ENCODE results near the gene SRMS.

DNA sequence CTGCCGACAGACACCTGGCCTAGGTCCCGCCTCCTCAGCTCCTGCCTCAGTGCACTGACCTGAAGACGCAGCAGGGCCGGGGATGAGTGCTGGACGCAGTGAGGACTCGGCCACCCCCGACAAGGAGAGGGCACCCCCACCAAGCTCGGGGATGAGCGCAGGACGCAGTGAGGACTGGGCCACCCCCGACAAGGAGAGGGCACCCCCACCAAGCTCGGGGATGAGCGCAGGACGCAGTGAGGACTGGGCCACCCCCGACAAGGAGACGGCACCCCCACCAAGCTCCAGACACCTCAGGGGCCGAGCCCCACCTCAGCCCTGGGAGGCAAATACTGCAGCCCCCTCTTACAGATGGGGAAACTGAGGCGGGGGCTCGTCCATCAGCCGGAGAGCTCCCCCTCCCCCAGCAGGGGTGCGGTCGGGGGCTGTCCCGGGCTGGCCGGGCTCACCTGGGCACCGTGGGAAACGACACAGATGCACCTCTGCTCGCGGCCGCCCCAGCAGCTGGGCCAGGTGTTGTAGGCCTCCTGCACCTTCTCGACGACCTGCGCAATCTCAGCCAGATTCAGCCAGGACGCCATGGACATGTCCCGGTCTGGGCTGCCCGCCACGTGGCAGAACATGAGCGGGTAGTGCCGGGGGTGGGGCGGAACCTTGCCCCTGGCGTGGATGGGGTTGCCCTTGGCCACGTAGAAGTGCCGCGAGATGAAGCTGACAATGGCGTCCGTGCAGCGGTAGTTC lies 19.0 kb upstream of the SRMS start:
- TF ChIP-seq, protein P1, sequence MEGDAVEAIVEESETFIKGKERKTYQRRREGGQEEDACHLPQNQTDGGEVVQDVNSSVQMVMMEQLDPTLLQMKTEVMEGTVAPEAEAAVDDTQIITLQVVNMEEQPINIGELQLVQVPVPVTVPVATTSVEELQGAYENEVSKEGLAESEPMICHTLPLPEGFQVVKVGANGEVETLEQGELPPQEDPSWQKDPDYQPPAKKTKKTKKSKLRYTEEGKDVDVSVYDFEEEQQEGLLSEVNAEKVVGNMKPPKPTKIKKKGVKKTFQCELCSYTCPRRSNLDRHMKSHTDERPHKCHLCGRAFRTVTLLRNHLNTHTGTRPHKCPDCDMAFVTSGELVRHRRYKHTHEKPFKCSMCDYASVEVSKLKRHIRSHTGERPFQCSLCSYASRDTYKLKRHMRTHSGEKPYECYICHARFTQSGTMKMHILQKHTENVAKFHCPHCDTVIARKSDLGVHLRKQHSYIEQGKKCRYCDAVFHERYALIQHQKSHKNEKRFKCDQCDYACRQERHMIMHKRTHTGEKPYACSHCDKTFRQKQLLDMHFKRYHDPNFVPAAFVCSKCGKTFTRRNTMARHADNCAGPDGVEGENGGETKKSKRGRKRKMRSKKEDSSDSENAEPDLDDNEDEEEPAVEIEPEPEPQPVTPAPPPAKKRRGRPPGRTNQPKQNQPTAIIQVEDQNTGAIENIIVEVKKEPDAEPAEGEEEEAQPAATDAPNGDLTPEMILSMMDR (IDR thresholded peaks at IDR 0.05) = no peak
- TF ChIP-seq EZH2 (IDR thresholded peaks at IDR 0.05) (no peak), EZH2phosphoT487 (IDR thresholded peaks at IDR 0.05) (no peak)

Data from neural progenitor cell (in vitro differentiated cells).